AG09319 (cell line): ENCODE data around the gene HADHA.

Experiments used
- DNase-seq: peaks from one replicate; pipeline ENCODE4 v3.0.0-alpha.2; 2010; ENCODE audit warnings: low read depth; ENCODE audit errors: extremely low read depth
- CTCF ChIP-seq: IDR thresholded peaks from 2 replicates; pipeline ENCODE4 v1.5.1; 2011; ENCODE audit warnings: low read depth, mild to moderate bottlenecking, inconsistent platforms, low read length, moderate library complexity

The HADHA gene

GRCh38 chr2:26243470-26244308 lies 743 bp downstream of the HADHA start:
- TF ChIP-seq CTCF = no peak
- no peak for DNase-seq

- no peak for DNase-seq
- TF ChIP-seq CTCF = no peak
Observed at GRCh38 chr2:26241928-26242436, 2.5 kb downstream of the HADHA start.

- no peak for DNase-seq
- no peak for TF ChIP-seq CTCF
Observed at GRCh38 chr2:26238311-26238958, 6.0 kb downstream of the HADHA start.

- DNase-seq = no peak
Observed at GRCh38 chr2:26237868-26238267, 6.6 kb downstream of the HADHA start.

GRCh38 chr2:26235089-26235488 lies 9.3 kb downstream of the HADHA start:
- DNase-seq = no peak
- TF ChIP-seq CTCF = peak; percentile 8

More at GRCh38 chr2:26237868-26238267, 6.6 kb downstream of the HADHA start:
- TF ChIP-seq CTCF = no peak

- no peak for TF ChIP-seq CTCF
- no peak for DNase-seq
Observed at GRCh38 chr2:26230806-26231205, 13.6 kb downstream of the HADHA start.

GRCh38 chr2:26229595-26229994 lies 14.8 kb downstream of the HADHA start:
- no peak for DNase-seq

More at GRCh38 chr2:26229595-26229994, 14.8 kb downstream of the HADHA start:
- no peak for TF ChIP-seq CTCF
